HS-27A (cell line): ENCODE results near the gene TBC1D2.

Experiments used
- DNase-seq: peaks from one replicate; pipeline ENCODE4 v3.0.0-alpha.2; 2012; ENCODE audit warnings: low read depth, missing footprints

TBC1D2 gene

GRCh38 chr9:98241357-98242300 lies 13.8 kb downstream of the TBC1D2 start:
- DNase-seq: no peak

- no peak for DNase-seq
Observed at GRCh38 chr9:98240475-98240874, 15.0 kb downstream of the TBC1D2 start.

GRCh38 chr9:98236901-98237487 lies 18.5 kb downstream of the TBC1D2 start:
- no peak for DNase-seq

GRCh38 chr9:98235126-98235525 lies 20.3 kb downstream of the TBC1D2 start:
- no peak for DNase-seq

- no peak for DNase-seq
Observed at GRCh38 chr9:98234245-98234825, 21.1 kb downstream of the TBC1D2 start.

- DNase-seq: no peak
Observed at GRCh38 chr9:98232926-98233325, 22.5 kb downstream of the TBC1D2 start.

GRCh38 chr9:98231770-98232478 lies 23.5 kb downstream of the TBC1D2 start:
- peak; percentile 59 for DNase-seq

GRCh38 chr9:98230789-98231188 lies 24.7 kb downstream of the TBC1D2 start:
- no peak for DNase-seq

GRCh38 chr9:98230304-98230703 lies 25.1 kb downstream of the TBC1D2 start:
- no peak for DNase-seq

GRCh38 chr9:98229620-98230019 lies 25.8 kb downstream of the TBC1D2 start:
- no peak for DNase-seq

- DNase-seq: no peak
Observed at GRCh38 chr9:98229090-98229395, 26.4 kb downstream of the TBC1D2 start.

GRCh38 chr9:98228392-98229089 lies 26.9 kb downstream of the TBC1D2 start:
- DNase-seq: no peak

- no peak for DNase-seq
Observed at GRCh38 chr9:98227883-98228282, 27.6 kb downstream of the TBC1D2 start.

GRCh38 chr9:98226957-98227356 lies 28.5 kb downstream of the TBC1D2 start:
- no peak for DNase-seq

- DNase-seq: no peak
Observed at GRCh38 chr9:98226516-98226915, 28.9 kb downstream of the TBC1D2 start.

GRCh38 chr9:98225015-98225442 lies 30.4 kb downstream of the TBC1D2 start:
- no peak for DNase-seq

- DNase-seq: peak; percentile 98
Observed at GRCh38 chr9:98222885-98223691, 32.4 kb downstream of the TBC1D2 start.

GRCh38 chr9:98220911-98221310 lies 34.5 kb downstream of the TBC1D2 start:
- no peak for DNase-seq

- DNase-seq: no peak
Observed at GRCh38 chr9:98219794-98220370, 35.6 kb downstream of the TBC1D2 start.

- DNase-seq: no peak
Observed at GRCh38 chr9:98219364-98219716, 36.1 kb downstream of the TBC1D2 start.
